ENCODE measurements around the gene OR52M1. TPM values are rescaled to one million over a fixed set of nuclear protein-coding genes. Genes with fewer than 3 reads are reported as not detected.
A peak's percentile ranks its signal among the peaks of the same experiment; 100 is the strongest.
"Not testable (repeated sequence)": the region's sequence is repeated elsewhere in the genome, so short reads cannot be mapped to it uniquely, and the experiment has no call there.

OR52M1 gene, protein sequence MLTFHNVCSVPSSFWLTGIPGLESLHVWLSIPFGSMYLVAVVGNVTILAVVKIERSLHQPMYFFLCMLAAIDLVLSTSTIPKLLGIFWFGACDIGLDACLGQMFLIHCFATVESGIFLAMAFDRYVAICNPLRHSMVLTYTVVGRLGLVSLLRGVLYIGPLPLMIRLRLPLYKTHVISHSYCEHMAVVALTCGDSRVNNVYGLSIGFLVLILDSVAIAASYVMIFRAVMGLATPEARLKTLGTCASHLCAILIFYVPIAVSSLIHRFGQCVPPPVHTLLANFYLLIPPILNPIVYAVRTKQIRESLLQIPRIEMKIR
- total RNA-seq: not detected in 2 replicates
- polyA plus RNA-seq (2012): not detected

DNA sequence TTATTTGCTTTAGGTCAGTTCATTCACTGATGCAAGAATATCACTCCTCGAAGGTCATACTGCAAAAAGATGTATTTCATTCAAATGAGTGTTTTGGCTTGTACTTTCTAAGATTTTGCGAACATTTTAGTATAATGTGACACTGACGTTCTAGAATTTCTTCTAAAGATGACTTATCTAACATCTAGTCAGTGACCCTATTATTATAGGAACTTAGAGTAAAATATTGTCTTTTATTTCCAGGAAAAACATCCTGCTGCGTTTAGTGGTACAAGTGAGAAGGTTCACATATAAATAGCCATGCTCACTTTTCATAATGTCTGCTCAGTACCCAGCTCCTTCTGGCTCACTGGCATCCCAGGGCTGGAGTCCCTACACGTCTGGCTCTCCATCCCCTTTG is at the start of gene OR52M1:
Gene OR52M1, plus strand, starts transcription at position 301 of the 400 bp plus-strand sequence. Its CDS starts 0 bp downstream, at position 301.
- DNase-seq (ENCODE audit: low read depth): no peak

DNA sequence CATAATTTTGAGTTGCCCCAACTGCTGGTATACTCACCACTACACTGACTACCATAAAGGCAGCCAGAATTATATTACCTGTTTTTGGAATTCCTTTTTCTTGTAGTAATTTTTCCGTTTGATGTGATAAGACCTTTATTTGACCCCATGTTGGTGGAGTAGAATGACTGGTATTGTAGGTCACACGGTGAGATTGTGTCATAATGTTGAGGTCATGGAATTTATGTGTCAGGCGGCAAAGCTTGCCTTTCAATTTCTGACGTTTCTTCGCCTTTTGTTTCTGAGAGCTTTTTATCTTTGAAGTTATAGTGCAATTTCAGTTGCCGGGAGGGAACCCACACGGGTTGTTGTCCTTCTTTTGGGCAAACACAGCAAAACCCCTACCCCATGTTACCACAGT is 49.5 kb upstream of the OR52M1 start:
- DNase-seq (ENCODE audit: low read depth): no peak

DNA sequence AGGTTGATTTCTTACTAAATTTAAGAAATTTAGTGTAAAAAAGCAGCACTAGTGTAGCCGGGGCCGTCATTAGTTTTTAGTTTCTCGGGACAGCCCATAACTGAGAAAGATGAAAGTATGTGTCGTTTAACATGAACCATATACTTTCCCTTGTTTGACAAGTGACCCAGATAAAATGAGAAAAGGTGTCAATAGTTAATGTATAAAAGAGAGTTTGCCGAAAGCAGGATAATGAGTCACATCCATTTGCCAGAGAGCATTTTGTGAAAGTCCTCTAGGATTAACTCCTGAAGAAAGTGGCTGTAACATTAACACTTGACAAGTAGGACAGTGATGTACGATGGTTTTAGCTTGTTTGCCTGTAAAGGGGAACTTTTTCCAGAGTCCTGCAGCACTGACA is 49.0 kb upstream of the OR52M1 start:
- no peak for DNase-seq (ENCODE audit: low read depth)

DNA sequence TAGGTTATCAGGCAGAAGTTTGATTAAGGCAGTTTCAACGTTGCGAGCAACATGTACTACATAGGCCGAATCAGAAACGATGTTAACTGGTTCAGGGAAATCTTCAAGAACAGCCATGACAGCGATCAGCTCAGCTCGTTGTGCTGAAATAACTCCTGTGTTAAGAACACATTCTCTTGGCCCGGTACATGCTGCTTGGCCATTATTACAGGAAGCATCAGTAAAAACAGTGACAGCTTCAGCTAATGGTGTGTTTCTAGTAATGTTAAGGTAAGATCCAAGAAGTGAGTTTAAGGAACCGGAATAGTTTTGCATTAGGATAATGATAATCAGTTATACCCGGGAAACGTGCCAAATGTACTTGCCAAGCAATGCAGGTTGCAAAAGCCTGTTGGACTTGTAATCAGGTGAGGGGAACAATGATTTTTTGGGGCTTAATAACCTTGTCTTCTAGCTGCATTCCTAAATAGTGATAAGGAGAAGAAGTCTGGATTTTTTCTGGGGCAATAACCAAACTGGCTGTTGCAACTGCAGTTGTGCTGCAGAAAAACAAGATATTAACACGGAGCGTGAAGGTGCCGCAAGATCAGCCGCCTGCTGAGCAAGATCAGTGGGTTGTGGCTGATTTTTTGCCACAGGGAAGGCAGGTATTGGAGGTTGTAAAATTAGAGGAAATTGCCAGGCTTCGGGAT is 48.3 kb upstream of the OR52M1 start:
- no peak for DNase-seq (ENCODE audit: low read depth)

DNA sequence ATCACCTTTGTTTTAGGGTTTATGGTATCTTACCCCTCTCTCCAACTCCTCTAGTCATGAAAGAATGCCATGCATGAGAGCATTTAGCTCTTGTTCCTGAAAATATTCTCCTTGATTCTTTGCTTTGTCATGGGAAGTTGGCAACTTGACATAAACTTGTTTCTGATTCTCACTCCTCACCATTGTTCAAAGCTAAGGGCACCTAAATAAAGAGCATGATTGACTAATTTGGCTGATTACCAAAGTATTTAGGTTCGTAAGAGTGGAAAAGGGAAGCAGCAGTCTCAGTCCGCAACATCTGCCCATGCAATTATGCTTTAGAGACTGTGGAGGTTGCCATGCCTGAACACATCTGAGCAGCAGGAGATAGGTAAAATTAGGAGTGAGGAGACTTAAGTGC is 36.1 kb upstream of the OR52M1 start:
- DNase-seq (ENCODE audit: low read depth): no peak

DNA sequence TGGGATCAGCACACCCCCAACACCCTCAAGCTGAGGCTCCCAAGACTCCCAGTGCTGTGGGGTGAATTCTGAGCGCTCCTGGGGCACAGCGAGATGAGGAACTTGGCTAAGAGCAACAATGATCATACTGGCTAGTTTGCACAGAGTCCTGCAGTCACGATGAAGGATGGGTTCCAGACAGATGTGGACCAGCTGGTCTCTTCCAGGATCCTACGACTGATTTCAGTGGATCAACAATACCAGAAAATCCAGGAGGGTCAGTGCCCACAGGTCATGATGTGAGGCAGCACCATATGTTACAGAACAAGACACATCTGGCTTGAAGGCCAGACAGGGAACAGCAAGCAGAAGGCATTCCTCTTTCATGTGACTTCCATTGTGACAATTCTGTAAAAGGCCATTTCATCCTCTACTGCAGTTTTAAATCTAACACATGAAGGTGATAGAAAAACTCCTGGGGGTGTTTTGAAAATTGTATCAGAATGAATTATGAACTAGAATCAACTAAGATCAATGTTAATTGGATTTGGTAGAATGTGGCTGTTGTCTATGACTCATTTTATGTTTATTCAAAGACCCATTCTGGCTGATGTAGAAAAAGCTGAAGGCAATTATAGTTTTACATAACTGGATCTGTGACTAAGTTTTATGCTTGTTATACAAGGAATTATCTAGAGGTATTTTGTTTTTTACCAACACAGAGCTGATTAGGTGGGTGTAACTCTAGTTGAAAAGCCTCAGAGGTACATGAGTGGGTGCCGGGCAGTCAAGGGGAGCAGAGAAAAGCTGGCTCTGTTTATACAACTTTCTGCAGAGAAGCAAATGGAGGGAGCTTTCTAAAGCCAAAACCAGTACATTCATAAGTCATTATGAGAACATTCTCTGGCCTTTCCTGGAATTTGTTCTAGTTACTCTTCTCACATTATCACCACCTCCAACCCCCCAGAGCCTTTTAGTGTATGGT is 33.4 kb upstream of the OR52M1 start:
- no peak for DNase-seq (ENCODE audit: low read depth)

DNA sequence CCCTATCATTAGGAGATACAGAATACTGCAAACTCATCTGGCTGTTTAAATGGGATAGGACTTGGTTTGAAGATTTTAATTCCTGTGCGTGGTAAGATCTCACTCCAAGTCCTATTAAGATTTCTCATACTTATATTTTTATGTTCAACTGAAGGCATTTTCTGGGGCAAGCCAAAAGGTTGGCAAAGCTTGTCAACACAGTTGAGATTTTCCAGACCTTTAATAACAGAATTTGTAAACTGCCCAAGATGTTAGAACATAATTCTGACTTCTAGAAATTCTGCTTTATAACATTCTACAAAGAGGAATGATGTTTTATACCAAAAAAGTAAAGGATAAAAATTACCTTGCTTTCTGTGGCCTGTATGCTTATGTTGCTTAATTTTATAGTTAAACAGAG is 30.8 kb upstream of the OR52M1 start:
- DNase-seq (ENCODE audit: low read depth): no peak

DNA sequence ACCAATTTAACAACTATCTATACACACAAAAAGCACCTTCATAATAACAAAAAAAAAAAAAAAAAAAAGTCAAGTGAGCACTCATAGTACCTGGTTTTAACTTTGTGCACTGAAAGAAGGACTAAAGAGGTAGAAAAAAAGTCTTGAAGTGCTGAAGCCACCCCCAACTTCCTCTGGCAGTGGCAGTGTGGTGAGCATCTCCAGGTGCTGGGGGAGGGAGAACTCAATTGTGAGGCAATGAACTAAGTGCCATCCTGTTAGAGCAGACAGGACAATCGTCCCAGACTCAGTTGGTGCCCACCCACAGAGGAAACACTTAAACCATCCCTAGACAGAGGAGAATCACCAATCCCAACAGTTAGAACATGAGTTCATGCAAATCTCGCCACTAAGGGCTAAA is 22.7 kb upstream of the OR52M1 start:
- no peak for DNase-seq (ENCODE audit: low read depth)

DNA sequence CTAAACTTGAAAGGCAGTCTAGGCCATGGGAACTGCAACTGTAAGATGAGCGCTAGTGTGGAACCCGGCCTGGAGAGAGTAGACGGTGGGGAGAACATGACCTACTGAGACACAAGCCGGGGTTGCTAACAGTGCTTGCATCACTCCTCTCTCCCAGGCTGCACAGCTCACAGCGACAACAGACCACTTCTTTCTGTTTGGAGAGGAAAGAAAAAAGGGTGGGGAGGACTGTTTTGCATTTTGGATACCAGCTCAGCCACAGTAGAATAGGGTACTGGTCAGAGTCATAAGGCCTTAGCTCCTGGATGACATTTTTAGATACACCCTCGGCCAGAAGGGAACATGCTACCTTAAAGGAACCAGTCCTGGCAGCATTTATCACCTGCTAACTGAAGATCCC is 22.2 kb upstream of the OR52M1 start:
- no peak for DNase-seq (ENCODE audit: low read depth)

DNA sequence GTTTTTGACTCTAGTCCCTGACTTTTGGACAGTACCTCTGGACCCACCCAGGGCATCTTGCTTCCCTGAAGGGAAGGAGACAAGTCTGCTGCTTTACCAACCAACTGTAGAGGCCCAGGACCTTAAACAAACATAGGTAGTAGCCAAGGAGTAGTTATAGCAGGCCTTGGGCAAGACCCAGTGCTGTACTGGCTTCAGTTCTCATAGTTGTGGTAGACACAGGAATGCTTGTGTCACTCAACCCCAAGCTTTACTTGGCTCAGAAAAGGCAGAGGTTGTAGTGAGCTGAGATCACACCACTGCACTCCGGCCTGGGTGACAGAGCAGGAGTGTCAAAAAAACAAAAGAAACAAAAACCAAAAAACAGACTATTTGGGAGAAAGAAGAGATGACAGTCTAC is 21.3 kb upstream of the OR52M1 start:
- peak; percentile 15 for DNase-seq (ENCODE audit: low read depth)

DNA sequence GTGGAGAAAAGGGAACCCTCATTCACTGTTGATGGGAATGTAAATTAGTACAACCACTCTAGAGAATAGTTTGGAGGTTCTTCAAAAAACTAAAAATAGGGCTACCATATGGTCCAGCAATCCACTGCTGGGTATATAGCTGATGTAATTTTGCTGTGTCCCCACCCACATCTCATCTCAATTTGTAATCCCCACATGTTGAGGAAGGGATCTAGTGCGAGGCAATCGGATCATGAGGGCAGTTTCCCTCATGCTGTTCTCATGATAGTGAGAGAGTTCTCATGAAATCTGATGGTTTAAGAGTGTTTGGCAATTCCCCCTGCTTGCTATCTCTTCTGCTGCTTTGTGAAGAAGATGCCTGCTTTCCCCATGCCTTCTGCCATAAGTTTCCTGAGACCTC is 17.1 kb upstream of the OR52M1 start:
- DNase-seq (ENCODE audit: low read depth): no peak

DNA sequence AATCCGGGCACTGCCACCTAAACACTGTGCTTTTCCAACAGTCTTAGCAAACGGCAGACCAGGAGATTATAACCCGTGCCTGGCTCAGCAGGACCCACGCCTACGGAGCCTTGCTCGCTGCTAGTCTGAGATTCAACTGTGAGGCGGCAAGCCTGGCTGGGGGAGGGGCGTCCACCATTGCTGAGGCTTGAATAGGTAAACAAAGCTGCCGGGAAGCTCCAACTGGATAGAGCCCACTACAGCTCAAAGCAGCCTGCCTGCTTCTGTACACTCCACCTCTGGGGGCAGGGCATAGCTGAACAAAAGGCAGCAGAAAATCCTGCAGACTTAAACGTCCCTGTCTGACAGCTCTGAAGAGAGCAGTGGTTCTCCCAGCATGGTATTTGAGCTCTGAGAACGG is 13.3 kb upstream of the OR52M1 start:
- DNase-seq (ENCODE audit: low read depth): not testable (repeated sequence)

DNA sequence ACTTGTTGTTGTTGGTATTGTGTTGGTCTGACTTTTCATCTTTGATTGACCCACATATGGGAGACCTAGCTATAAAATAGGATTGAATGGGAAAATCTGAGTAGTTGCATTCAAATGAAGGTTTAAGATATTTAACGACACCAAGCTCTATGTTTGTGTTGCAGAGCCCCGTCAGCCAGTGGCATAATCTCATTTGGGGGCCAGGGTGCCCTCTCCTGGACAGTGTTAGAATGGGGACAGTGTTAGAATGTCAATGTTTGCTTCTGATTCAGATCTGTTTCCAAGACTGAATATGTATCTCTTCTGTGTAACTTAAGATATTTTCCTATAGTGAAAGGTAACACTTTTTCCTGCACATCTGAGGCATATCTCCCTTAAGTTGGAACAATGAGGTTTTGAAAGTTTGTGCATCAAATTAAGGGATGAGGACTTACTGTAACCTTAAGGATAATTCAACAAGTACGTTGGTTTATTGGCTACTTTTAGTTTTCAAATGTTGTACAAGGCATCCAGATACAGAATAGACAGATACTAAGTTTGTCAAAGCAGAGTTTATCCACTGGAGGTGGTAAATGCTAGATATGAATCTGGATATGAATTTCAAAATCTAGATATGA is 5.3 kb upstream of the OR52M1 start:
- DNase-seq (ENCODE audit: low read depth): peak; percentile 59

DNA sequence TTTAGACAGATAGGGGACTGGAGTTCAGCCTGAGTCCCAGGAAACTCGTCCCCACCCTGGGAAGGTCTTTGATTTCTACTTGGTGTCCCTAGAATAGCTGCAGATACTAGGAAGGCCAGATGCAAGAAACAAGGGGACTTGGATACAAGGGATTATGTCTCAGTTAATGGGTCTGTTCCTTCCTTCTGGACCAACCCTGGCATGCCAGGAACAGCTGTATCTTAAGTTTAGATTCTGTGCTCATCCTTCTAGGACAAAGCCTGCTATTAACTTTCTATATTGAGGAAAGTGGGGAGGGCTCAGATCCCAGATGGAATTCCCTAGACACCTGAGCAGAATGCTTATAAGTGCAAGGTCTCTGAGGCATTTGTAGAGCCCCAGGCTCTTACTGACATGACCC is 3.9 kb upstream of the OR52M1 start:
- peak; percentile 52 for DNase-seq (ENCODE audit: low read depth)

DNA sequence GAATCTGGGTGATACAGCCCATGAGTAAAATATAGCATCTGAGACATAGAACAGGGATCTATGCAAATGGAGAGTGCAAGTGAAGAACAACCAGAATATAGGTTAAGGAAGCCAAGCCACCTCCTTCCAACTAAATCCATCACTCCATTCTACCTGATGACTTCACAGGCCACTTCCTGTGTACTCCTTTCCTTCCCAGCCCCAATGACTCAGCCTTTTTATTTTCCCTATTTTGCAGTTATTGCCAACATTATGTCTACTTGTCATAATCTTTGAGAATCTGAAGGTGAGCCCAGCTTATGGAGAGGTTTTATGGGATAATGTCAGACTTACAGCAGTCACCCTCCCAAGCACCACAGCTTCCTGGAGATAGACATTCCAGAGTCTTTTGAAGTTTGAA is 1.4 kb upstream of the OR52M1 start:
- no peak for DNase-seq (ENCODE audit: low read depth)

DNA sequence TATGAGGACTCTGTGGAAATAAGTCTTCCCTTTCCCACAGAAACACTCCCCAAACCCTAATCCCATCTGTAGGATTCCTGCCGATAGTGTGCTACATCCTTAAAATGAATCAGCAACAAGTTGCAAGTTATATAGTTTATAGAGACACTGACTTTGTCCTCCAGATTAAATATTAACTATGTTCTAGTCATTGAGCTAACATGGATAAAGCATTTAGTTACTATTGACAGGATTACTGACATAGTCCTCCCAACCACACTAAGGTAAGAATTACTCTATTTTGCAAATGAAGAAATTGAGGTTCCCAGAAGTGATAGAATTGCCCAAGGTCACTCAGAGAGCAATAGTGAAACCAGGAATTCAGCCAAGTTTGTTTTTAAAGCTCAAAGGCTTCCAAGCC is 1.9 kb downstream of the OR52M1 start:
- DNase-seq (ENCODE audit: low read depth): no peak

DNA sequence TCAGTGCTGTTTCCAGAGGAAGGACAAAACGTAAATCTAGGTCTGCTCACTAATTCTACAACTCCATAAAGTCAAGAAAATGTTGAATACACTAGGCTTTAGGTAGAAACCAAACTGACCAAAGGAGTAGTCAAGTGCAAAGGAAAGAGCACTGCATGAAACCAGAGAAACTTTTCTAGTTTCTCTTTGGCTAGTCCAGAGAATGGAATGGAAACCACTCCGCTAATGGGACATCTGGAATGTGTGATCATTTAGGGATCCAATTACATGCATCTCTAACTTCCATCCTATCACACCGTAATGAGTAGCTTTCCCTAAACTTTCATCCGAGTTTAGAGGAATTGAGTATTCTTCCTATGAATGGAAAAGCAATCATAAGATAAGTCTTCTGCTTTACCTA is 2.4 kb downstream of the OR52M1 start:
- no peak for DNase-seq (ENCODE audit: low read depth)

DNA sequence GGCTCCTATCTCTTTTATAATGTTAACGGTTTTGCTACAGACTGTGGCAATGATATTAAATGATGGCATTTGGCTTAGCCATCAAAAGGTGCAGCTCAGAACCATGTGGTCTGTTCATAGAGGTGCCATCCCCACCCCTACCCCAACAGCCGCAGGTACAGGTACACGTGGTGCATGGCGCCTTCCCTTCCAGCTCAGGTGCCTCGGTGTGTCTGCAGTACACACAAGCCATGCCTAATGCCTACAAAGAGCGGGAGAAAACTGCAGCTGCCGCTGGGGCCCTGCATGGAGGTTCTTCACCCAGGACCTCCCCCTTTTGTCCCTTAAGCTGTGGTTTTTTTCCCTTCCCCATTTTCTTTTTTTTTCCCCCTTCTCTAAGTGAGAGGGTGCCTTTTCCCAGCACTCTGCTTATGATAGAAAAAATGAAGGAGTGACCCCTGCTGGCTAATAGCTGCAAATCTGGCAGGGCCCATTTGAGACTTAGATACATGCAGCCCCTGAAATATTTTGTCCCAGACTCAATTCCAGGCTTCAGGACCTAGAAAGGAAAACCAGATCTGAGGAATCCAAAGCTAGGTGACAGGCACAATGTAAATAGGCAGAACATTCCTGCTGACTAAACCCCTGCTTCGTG is 6.5 kb downstream of the OR52M1 start:
- no peak for DNase-seq (ENCODE audit: low read depth)

DNA sequence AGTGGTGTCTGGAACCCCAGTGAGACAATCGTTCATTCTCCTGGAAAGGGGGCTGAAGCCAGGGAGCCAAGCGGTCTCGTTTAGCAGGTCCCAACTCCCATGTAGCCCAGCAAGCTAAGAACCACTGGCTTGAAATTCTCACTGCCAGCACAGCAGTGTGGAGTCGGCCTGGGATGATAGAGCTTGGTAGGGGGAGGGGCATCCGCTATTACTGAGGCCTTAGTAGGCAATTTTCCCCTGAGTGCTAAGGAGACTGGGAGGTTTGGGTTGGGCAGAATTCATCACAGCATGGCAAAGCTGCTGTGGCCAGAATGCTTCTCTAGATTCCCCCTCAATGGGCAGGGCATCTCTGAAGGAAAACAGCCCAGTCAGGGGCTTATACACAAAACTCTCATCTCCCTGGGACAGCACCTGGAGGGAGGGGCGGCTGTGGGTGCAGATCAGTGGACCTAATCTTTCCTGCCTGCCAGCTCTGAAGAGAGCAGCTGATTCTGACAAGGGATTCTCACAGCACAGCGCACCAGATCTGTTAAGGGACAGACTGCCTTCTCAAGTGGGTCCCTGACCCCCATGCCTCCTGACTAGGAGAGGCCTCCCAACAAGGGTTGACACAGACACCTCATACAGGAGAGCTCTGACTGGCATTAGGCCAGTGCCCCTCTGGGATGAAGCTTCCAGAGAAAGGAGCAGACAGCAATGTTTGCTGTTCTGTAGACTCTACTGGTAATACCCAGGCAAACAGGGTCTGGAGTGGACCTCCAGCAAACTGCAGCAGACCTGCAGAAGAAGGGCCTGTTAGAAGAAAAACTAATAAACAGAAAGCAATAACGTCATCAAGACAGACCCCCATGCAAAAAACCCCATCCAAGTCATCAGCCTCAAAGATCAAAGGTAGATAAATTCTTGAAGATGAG is 14.8 kb downstream of the OR52M1 start:
- DNase-seq (ENCODE audit: low read depth): no peak

DNA sequence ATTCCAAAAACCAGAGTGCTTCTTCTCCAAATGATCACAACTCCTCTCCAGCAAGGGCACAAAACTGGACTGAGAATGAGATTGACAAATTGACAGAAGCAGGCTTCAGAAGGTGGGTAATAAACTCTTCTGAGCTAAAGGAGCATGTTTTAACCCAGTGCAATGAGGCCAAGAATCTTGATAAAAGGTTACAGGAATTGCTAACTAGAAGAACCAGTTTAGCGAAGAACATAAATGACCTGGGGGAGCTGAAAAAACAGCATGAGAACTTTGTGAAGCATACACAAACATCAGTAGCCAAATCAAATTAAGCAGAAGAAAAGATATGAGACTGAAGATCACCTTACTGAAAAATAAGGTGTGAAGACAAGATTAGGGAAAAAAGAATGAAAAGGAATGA is 15.5 kb downstream of the OR52M1 start:
- DNase-seq (ENCODE audit: low read depth): no peak
